ENCODE data around the gene FBRSL1. TPM values are rescaled to one million over a fixed set of nuclear protein-coding genes. Genes with fewer than 3 reads are reported as not detected.

The FBRSL1 gene
- polyA plus RNA-seq, 3 donors: 0.39 to 28.7 (median 0.74) TPM

- no peaks in the 10 kb centered on the region for H3K9me3 ChIP-seq (replicated peaks in 1 of 2; ENCODE audit: control insufficient read depth in 1 of 2, insufficient read depth in 1 of 2, low read length in 2 of 2)
- no peaks in the 10 kb centered on the region for H3K79me2 ChIP-seq (ENCODE audit: insufficient read depth, low read length)
- peaks cover 24 to 44% of the 10 kb centered on the region in 2 donors for H3K36me3 Mint-ChIP-seq
- DNase-seq: no peak
- TF ChIP-seq, protein P1, sequence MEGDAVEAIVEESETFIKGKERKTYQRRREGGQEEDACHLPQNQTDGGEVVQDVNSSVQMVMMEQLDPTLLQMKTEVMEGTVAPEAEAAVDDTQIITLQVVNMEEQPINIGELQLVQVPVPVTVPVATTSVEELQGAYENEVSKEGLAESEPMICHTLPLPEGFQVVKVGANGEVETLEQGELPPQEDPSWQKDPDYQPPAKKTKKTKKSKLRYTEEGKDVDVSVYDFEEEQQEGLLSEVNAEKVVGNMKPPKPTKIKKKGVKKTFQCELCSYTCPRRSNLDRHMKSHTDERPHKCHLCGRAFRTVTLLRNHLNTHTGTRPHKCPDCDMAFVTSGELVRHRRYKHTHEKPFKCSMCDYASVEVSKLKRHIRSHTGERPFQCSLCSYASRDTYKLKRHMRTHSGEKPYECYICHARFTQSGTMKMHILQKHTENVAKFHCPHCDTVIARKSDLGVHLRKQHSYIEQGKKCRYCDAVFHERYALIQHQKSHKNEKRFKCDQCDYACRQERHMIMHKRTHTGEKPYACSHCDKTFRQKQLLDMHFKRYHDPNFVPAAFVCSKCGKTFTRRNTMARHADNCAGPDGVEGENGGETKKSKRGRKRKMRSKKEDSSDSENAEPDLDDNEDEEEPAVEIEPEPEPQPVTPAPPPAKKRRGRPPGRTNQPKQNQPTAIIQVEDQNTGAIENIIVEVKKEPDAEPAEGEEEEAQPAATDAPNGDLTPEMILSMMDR (IDR thresholded peaks at IDR 0.05): no peak
- H3K4me3 ChIP-seq (replicated peaks in 1 of 3; ENCODE audit: low read depth in 2 of 3, low read length in 3 of 3): no peak overlapping the region
- H3K9me3 Mint-ChIP-seq: peaks cover 0 to 7% (median 2%) of the 10 kb centered on the region in 7 donors
- no peak overlapping the region for H3K4me2 ChIP-seq (replicated peaks; ENCODE audit: extremely low read depth, low read length, poor library complexity, severe bottlenecking)
- peaks cover 15 to 21% of the 10 kb centered on the region in 2 donors for H3K36me3 ChIP-seq (replicated peaks in 1 of 2; ENCODE audit: control insufficient read depth in 1 of 2, insufficient read depth in 2 of 2, low read length in 2 of 2)
- peaks cover 0 to 1% (median 0%) of the 10 kb centered on the region in 3 donors for H3K27me3 Mint-ChIP-seq (ENCODE audit: low read depth in 3 of 3)
- no peaks in the 10 kb centered on the region for H3K27me3 ChIP-seq (ENCODE audit: control insufficient read depth in 2 of 2, insufficient read depth in 2 of 2, low read length in 2 of 2)
- H3K4me1 Mint-ChIP-seq: no peaks in the 10 kb centered on the region
- no peak overlapping the region for H3K27ac Mint-ChIP-seq
- no peak overlapping the region for H3K27ac ChIP-seq (ENCODE audit: low read depth in 1 of 2, low read length in 2 of 2)
- H4K20me1 ChIP-seq (ENCODE audit: insufficient read depth, low read length): peaks cover 52% of the 10 kb centered on the region
- WGBS (ENCODE audit: insufficient coverage): 94% methylated on average over 24 of the region's 30 CpGs
- H3K4me3 Mint-ChIP-seq: no peak overlapping the region
- no peak overlapping the region for H2AFZ ChIP-seq (ENCODE audit: insufficient read depth, low read depth, low read length, poor library complexity, severe bottlenecking)
- no peaks in the 10 kb centered on the region for H3K4me1 ChIP-seq (ENCODE audit: control insufficient read depth in 1 of 2, insufficient read depth in 2 of 2, low read length in 2 of 2)
- no peak overlapping the region for H3K9ac ChIP-seq (ENCODE audit: insufficient read depth, low read length, poor library complexity, severe bottlenecking)
- intact Hi-C loops (cut with micrococcal nuclease): no loop called here
Measured at GRCh38 chr12:132550830-132551640, 61.1 kb downstream of the FBRSL1 start.

GRCh38 chr12:132551641-132552031 lies 61.7 kb downstream of the FBRSL1 start:
- TF ChIP-seq, protein P1 (IDR thresholded peaks at IDR 0.05): no peak
- H3K36me3 Mint-ChIP-seq: peaks cover 26 to 47% of the 10 kb centered on the region in 2 donors
- DNase-seq: no peak
- Histone ChIP-seq H3K79me2 (ENCODE audit: insufficient read depth, low read length) (no peaks in the 10 kb centered on the region), H3K27me3 (ENCODE audit: control insufficient read depth in 2 of 2, insufficient read depth in 2 of 2, low read length in 2 of 2) (no peaks in the 10 kb centered on the region), H3K4me2 (replicated peaks; ENCODE audit: extremely low read depth, low read length, poor library complexity, severe bottlenecking) (no peak overlapping the region), H3K36me3 (replicated peaks in 1 of 2; ENCODE audit: control insufficient read depth in 1 of 2, insufficient read depth in 2 of 2, low read length in 2 of 2) (peaks cover 15 to 21% of the 10 kb centered on the region in 2 donors), H3K4me1 (ENCODE audit: control insufficient read depth in 1 of 2, insufficient read depth in 2 of 2, low read length in 2 of 2) (no peaks in the 10 kb centered on the region), H3K27ac (ENCODE audit: low read depth in 1 of 2, low read length in 2 of 2) (no peak overlapping the region), H3K4me3 (replicated peaks in 1 of 3; ENCODE audit: low read depth in 2 of 3, low read length in 3 of 3) (no peak overlapping the region), H2AFZ (ENCODE audit: insufficient read depth, low read depth, low read length, poor library complexity, severe bottlenecking) (no peak overlapping the region), H3K9me3 (replicated peaks in 1 of 2; ENCODE audit: control insufficient read depth in 1 of 2, insufficient read depth in 1 of 2, low read length in 2 of 2) (no peaks in the 10 kb centered on the region), H4K20me1 (ENCODE audit: insufficient read depth, low read length) (peaks cover 49% of the 10 kb centered on the region), H3K9ac (ENCODE audit: insufficient read depth, low read length, poor library complexity, severe bottlenecking) (no peak overlapping the region)
- H3K9me3 Mint-ChIP-seq: peaks cover 0 to 7% (median 2%) of the 10 kb centered on the region in 7 donors
- no peaks in the 10 kb centered on the region for H3K4me1 Mint-ChIP-seq
- no peak overlapping the region for H3K4me3 Mint-ChIP-seq
- H3K27ac Mint-ChIP-seq: no peak overlapping the region
- H3K27me3 Mint-ChIP-seq (ENCODE audit: low read depth in 3 of 3): peaks cover 0 to 2% (median 0%) of the 10 kb centered on the region in 3 donors
- intact Hi-C loops (cut with micrococcal nuclease): no loop called here
- 92% methylated on average over 12 of the region's 16 CpGs for WGBS (ENCODE audit: insufficient coverage)
